Fibroblast of lung (primary cell): Measurements from ENCODE around the gene WWOX. TPM values are rescaled to one million over a fixed set of nuclear protein-coding genes. Genes with fewer than 3 reads are reported as not detected.

ENCODE experiments used
- DNase-seq, 2 donors: peaks; one replicate each; pipeline versions ENCODE4 v3.0.0 to v3.0.0-alpha.2; 2010; ENCODE audit warnings: low read depth in 2 of 2
- H2AFZ ChIP-seq: 2 replicates; pipeline ENCODE4 v1.5.1; 2012; ENCODE audit warnings: low read length, control low read depth, inconsistent platforms
- H3K27ac ChIP-seq: 2 replicates; pipeline ENCODE4 v1.5.1; 2011; ENCODE audit warnings: low read length, control low read depth; ENCODE audit not compliant: insufficient read depth
- H3K27me3 ChIP-seq: 2 replicates; pipeline ENCODE4 v1.5.1; 2011; ENCODE audit warnings: mild to moderate bottlenecking, low read length; ENCODE audit not compliant: control insufficient read depth, insufficient read depth
- H3K36me3 ChIP-seq: 2 replicates; pipeline ENCODE4 v1.5.1; 2011; ENCODE audit warnings: low read length; ENCODE audit not compliant: control insufficient read depth, insufficient read depth
- H3K4me1 ChIP-seq: 2 replicates; pipeline ENCODE4 v1.5.1; 2011; ENCODE audit warnings: low read length; ENCODE audit not compliant: control insufficient read depth, insufficient read depth; ENCODE audit errors: extremely low read depth
- H3K4me2 ChIP-seq: 2 replicates; pipeline ENCODE4 v1.5.1; 2011; ENCODE audit warnings: low read length, control low read depth; ENCODE audit not compliant: insufficient read depth; ENCODE audit errors: extremely low read depth
- H3K4me3 ChIP-seq, 4 experiments: fragments of 200-600 bp in 1 of 4; sonication (generic) in 1 of 4; replicated peaks in 1 of 4; 2 replicates each; pipeline ENCODE4 v1.5.1; 2011 to 2016; ENCODE audit warnings: low read length in 4 of 4, low read depth in 3 of 4, mild to moderate bottlenecking in 3 of 4, control low read depth in 2 of 4, inconsistent platforms in 1 of 4, mixed read lengths in 1 of 4; ENCODE audit not compliant: insufficient read depth in 1 of 4; ENCODE audit errors: control extremely low read depth in 1 of 4
- H3K79me2 ChIP-seq: 2 replicates; pipeline ENCODE4 v1.5.1; 2012; ENCODE audit warnings: mild to moderate bottlenecking, low read length, inconsistent platforms; ENCODE audit not compliant: control insufficient read depth, insufficient read depth
- H3K9ac ChIP-seq: 2 replicates; pipeline ENCODE4 v1.5.1; 2011; ENCODE audit warnings: mild to moderate bottlenecking, low read length, control low read depth; ENCODE audit not compliant: insufficient read depth
- H3K9me3 ChIP-seq: 2 replicates; pipeline ENCODE4 v1.5.1; 2012; ENCODE audit warnings: low read depth, low read length; ENCODE audit not compliant: control insufficient read depth, insufficient read depth
- H4K20me1 ChIP-seq: 2 replicates; pipeline ENCODE4 v1.5.1; 2011; ENCODE audit warnings: low read length; ENCODE audit not compliant: control insufficient read depth, insufficient read depth; ENCODE audit errors: extremely low read depth
- EZH2 ChIP-seq: IDR thresholded peaks from 2 replicates; pipeline ENCODE4 v1.5.1; 2012; ENCODE audit warnings: low read length, control low read depth, mild to moderate bottlenecking; ENCODE audit errors: missing control alignments
- polyA plus RNA-seq, 2 donors: library from polyadenylated mRNA; depleted of rRNA in 1 of 2; stranded (reverse) in 1 of 2; unstranded in 1 of 2; fragments of >200 nt; gene quantifications; 2 replicates each; pipeline ENCODE4 v1.2.1, GENCODE V29; 2011 to 2012; ENCODE audit warnings: missing spikeins in 1 of 2
- total RNA-seq: library from RNA; depleted of rRNA; stranded (reverse); fragments of >200 nt; gene quantifications from 2 replicates; pipeline ENCODE4 v1.2.1, GENCODE V29; 2014
- TF ChIP-seq, protein P1 (sequence below), 2 donors: IDR thresholded peaks in 1 of 2; conservative IDR thresholded peaks in 1 of 2; 1 replicate in 1 of 2; 2 replicates in 1 of 2; pipeline ENCODE4 v1.5.1; 2011 to 2012; ENCODE audit warnings: low read length in 2 of 2, control low read depth in 1 of 2, inconsistent platforms in 1 of 2, low read depth in 1 of 2, mild to moderate bottlenecking in 1 of 2

Gene WWOX
- total and polyA plus RNA-seq, 2 donors (not counting 1 experiment from before 2014, with no cell fraction given): 5.6 to 16.3 TPM

DNA sequence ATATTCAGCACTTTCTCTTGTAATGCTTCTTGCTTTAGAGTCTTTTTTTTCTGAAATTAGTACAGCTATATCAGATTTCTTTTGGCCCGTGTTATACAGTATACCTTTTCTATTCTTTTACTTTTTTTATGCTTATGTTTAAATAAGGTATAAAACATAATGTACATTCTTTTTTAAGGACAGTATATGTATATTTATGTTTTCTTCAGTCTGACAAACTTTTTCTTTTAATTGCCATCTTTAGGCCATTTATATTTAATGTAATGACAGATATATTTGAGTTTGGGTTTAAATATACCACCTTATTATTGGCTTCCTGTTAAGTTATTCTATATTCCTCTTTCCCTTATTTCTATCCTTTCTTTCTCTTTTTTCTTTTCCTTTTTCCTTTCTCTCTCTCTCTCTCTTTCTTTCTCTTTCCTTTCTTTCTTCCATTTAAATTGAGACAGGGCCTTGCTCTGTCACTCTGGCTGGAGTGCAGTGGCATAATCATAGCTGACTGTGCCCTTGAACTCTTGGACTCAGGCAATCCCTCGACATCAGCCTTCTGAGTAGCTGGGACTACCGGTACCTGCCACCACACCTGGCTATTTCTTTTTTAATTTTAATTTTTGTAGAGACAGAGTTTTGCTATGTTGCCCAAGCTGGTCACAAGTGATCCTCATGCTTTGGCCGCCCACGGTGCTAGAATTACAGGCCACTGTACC is 61.7 kb downstream of the WWOX start:
- no peaks in the 10 kb centered on the region for H3K4me1 ChIP-seq
- no peak overlapping the region for H3K9ac ChIP-seq
- H3K4me3 ChIP-seq: no peak overlapping the region
- no peak for DNase-seq
- no peaks in the 10 kb centered on the region for H4K20me1 ChIP-seq
- H3K27ac ChIP-seq: no peak overlapping the region
- H3K9me3 ChIP-seq: no peaks in the 10 kb centered on the region
- H3K27me3 ChIP-seq: no peaks in the 10 kb centered on the region
- TF ChIP-seq EZH2: no peak
- TF ChIP-seq, protein P1, sequence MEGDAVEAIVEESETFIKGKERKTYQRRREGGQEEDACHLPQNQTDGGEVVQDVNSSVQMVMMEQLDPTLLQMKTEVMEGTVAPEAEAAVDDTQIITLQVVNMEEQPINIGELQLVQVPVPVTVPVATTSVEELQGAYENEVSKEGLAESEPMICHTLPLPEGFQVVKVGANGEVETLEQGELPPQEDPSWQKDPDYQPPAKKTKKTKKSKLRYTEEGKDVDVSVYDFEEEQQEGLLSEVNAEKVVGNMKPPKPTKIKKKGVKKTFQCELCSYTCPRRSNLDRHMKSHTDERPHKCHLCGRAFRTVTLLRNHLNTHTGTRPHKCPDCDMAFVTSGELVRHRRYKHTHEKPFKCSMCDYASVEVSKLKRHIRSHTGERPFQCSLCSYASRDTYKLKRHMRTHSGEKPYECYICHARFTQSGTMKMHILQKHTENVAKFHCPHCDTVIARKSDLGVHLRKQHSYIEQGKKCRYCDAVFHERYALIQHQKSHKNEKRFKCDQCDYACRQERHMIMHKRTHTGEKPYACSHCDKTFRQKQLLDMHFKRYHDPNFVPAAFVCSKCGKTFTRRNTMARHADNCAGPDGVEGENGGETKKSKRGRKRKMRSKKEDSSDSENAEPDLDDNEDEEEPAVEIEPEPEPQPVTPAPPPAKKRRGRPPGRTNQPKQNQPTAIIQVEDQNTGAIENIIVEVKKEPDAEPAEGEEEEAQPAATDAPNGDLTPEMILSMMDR (conservative IDR thresholded peaks at IDR 0.05 in 1 of 2, IDR thresholded peaks at IDR 0.05 in 1 of 2; ENCODE audit: low read depth in 1 of 2, low read length in 2 of 2): no peak
- H2AFZ ChIP-seq: no peak overlapping the region
- H3K4me2 ChIP-seq: no peak overlapping the region
- no peaks in the 10 kb centered on the region for H3K36me3 ChIP-seq
- H3K79me2 ChIP-seq: no peaks in the 10 kb centered on the region

DNA sequence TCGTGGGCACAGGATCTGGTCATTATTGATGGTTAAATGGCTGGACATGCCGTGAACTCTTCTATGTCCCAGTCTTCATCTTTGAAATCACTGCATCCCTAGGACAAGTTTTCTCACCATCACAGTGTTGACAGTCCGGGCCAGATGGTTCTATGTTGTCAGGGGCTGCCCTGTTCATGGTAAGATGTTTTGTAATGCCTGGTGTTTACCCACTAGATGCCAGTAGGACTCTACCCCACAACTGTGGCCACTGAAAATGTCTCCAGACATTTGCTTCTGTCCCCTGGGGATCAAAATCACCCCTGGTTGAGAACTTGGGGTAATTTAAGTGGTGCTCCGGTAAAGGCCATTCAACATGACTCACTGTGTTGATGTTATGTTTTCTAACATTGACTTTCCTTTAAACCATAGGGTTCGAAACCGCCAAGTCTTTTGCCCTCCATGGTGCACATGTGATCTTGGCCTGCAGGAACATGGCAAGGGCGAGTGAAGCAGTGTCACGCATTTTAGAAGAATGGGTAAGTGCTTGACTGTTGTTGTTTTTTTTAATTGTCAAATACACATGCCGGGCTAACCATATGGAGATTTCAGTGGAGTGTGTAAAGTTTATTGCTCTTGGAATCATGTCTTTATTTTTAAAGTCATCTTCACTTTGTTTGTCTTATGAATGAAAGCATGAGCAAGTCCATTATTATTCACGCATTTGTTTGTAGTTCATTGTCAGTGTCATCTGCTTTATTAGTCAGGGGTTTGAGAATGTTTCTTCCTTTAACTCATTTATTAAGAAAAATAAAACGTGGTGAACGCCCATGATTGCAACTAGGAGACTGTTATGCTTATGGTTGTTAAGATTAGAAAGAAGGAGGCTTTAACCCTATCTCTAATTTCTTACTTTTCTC is 64.6 kb downstream of the WWOX start:
- Histone ChIP-seq H3K4me3 (no peak overlapping the region), H3K9ac (no peak overlapping the region), H3K36me3 (no peaks in the 10 kb centered on the region), H2AFZ (no peak overlapping the region), H3K79me2 (no peaks in the 10 kb centered on the region), H3K9me3 (no peaks in the 10 kb centered on the region), H4K20me1 (no peaks in the 10 kb centered on the region), H3K27me3 (no peaks in the 10 kb centered on the region), H3K4me1 (no peaks in the 10 kb centered on the region), H3K27ac (no peak overlapping the region), H3K4me2 (no peak overlapping the region)
- TF ChIP-seq, protein P1 (conservative IDR thresholded peaks at IDR 0.05 in 1 of 2, IDR thresholded peaks at IDR 0.05 in 1 of 2; ENCODE audit: low read depth in 1 of 2, low read length in 2 of 2): no peak
- no peak for TF ChIP-seq EZH2
- no peak for DNase-seq

DNA sequence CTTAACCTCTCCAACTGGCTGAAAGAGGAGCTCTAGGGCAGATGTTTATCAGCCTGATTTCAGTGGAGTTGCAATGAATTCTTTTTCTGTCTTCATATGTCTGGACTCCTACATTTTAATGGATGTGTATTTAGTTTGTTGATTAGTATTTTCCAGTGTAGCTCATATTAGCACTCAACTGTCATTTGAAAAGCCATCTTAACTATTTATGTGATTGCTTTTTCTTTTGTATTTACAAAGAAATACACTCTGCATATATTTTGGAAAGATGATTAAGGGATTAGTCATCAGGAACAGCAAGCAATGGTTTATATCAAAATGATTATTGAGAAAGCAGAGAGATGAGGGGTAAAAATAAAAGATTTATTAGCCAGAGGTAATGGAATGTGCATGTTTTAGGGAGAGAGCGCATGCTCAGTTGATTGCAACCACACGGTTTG is 71.1 kb downstream of the WWOX start:
- Histone ChIP-seq H3K27me3 (no peaks in the 10 kb centered on the region), H3K9ac (no peak overlapping the region), H3K4me2 (no peak overlapping the region), H3K4me1 (no peaks in the 10 kb centered on the region), H3K79me2 (no peaks in the 10 kb centered on the region), H4K20me1 (no peaks in the 10 kb centered on the region), H3K9me3 (no peaks in the 10 kb centered on the region), H2AFZ (no peak overlapping the region), H3K4me3 (no peak overlapping the region), H3K27ac (no peak overlapping the region), H3K36me3 (no peaks in the 10 kb centered on the region)
- peak in 1 of 2 donors; percentile 3 for DNase-seq
- TF ChIP-seq, protein P1 (conservative IDR thresholded peaks at IDR 0.05 in 1 of 2, IDR thresholded peaks at IDR 0.05 in 1 of 2; ENCODE audit: low read depth in 1 of 2, low read length in 2 of 2): no peak
- no peak for TF ChIP-seq EZH2
